NCI-H1105 treated with DMSO at 0.1 percent for 48 hours (cell line): ENCODE measurements around the gene KCTD18.

Experiments used
- DNase-seq: peaks from one replicate; lab custom pipeline; 2025; lab: John Stamatoyannopoulos, UW

The KCTD18 gene

DNA sequence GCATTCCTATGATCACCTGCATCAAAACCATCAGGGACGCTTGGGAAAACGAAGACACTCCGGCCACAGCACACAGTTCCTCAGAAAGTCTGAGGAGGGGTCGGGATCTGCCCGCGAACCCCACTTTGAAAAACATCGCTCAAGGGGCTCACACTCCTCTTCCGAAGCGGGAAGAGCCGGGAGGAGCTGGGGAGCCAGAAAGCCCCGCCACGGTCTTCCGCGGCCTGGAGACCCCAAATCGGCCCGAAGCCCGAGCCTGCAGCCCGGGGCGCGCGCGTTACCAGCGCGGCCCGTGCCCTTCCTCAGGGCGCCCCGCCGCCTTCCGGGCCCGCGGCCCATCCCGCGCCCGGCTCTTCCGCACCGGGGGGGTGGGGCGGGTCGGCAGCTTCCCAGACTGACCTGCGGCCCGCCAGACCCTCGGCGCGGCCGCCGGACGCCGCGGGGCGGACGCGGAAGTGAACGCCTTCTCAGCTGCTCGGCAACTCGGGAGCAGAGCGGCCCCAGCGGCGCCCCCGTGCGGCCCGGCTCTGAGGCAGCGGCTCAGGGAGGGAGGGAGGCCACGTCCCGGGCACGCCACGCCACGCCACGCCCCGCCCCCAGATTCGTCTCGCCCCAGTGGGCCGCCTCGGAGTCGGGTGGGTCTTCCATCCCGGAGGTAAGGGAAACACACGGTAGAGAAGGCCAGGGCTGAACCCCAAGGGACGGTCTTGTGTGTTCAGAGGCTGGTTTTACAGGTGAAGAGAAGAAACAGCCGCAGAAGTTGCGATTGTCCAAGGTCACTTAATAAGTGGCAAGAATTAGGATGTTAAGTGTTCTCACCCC lies at the start of gene KCTD18:
Gene KCTD18 (minus strand): TSS at position 457 of the 822 bp plus-strand sequence. CDS start 3,052 bp downstream, outside the sequence.
- peak; percentile 79 for DNase-seq

DNA sequence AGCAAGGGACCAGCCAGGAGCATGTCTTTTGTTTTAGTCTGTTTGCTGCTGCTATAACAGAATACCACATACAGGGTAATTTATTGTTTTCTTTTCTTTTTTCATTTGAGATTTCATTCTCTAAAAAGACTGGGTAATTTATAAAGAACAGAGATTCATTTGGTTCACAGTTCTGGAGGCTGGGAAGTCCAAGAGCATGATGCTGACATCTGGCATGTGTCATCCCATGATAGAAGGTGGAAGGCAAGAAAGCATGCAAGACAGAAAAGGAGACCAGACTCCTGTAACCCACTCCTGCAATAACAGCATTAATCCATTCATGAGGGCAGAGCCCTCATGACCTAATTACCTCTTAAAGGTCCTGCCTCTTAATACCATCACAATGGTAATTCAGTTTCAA lies 30.9 kb upstream of the KCTD18 start:
- no peak for DNase-seq

DNA sequence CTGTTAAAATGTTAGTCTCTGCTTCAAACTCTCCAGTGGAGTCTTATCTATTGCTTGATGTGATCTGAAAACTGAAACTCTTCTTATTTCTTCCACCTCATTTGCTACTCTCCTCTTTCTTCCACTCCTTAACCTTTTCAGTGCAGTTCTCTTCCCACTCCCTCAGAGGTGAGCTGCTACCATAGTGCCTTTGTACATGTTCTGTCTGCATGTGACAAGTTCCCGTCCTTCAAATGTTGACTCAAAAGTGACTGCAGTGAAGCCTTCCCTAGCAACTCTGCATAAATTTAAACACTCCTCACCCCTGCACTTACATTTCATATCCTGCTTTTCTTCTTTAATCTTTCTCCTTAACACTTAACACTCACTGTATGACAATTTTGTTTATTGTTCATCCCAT lies 28.3 kb upstream of the KCTD18 start:
- no peak for DNase-seq

DNA sequence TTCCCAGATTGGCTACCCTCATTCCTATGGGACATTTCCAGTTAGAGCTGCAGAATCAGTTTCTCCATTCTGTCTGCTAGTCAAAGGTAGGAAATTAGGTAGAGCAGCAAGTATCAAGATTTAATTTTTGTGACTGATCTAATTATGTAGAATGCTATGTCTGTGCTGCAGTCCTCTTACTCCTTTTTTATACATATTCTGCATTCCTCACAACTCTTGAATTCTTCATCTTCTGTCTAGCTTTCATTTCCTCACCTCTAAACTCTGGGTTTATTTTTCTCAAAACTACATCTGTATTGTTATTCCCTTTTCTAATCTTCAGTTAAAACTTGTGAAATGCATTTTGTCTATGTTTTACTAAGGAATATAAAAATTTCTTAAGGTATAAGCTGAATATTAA lies 24.7 kb upstream of the KCTD18 start:
- DNase-seq = no peak

DNA sequence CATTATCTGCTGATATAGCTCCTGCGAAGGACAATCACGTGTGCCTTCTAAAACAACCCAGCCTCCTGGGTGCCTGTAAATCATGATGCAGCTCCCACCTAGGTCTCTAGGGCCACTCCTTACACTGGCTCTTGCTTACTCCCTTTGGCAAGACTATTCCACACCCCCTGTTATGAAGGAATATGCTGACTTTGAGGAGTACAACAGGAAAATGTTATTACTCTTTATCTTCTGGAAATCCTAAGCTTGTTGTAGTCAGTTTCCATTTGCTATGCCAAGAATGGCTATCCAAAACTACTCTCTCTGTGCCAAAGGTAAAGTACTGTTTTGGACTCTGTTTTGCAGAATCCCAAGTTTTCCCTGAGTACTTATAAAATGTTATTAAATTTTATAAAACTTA lies 23.9 kb upstream of the KCTD18 start:
- DNase-seq = no peak

DNA sequence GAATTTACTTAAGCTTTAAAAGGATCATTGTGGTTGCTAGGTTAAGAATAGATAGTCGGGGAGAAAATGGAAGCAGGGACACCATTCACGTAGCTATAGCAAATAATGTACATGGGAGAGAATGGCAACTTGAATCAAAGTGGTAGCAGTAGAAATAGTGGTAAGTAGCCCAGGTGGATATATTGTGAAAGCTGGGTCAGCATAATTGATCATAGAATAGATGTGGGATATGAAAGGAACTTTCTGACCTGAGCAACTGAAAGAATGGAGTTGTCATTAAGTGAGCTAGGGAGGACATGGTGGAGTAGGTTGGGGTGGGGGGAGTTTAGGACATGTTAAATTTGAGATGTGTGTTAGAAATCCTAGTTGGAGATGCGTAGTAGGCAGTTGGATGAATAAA lies 18.4 kb upstream of the KCTD18 start:
- DNase-seq = no peak

DNA sequence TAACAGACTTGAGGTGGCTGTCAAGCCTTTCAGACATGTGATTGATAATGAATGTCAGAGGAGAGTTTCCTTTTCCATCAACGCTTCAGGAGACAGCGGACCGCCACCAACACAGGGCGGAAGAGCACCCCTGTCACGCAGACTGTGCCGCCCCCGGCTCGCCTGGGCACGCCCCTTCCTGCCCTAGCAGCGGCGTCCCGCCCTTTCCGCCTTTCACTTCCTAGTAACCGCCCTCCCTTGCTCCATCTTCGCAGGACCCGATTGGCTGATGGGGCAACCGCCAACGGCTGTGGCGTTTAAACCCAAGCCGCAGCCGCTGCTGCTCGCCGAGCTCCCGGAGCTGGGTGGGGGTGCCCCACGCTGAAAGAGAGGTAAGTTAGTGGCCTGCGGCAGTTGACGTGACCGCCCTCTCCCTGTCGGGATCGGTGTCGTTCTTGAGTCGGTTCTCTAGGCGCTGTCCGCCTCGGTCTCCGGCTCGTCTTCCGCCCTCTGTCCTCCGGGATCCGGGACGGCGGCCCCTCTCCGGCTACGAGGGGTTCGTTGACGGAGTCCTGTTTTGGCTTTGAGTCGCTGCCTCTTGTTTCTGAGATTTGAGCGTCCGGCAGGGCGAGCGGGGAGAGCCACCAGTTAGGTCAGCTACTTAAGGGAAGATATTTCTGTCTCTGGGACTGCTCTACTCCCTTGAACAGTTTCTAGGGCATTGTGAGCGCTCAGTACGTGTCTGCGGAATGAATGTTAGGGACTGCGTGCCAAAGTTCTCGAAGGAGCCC lies 16.2 kb upstream of the KCTD18 start, which contains the start of gene SGO2:
Gene SGO2 (plus strand): TSS at position 326 of the 770 bp plus-strand sequence. CDS start 6,769 bp downstream, outside the sequence.
- peak; percentile 88 for DNase-seq

DNA sequence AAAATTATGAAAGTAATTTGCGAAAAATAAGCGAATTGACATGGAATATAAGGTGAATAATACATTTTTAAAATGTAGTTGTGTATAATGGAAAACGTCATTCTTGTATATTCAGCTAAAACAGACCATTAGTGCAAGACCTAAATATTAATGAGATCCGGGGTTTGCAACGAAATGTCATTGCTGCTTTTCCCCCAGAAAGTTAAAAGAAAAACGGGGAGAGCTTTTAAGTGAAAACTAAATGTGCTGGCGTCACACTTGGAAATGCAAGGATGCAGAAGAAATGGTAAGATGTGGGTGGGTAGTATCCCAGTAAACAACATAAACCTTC lies 15.6 kb upstream of the KCTD18 start:
- DNase-seq = no peak

DNA sequence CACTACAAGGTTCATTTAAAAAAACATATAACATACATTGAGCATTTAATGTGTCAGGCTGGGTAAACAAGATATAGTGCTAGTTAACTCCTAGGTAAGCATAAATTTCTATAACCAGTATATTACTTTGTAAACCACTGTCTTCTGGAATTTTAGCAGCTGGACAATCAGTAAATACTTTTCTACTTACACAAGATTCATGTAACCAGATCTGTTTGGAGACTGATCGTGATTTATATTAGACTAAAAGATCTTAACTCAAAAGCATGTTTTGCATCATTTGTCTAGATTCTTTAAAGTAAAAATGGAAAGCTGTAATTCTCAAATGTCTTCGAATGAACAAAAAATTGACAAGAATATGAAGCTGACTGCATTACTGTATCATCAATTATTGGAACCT lies 15.2 kb upstream of the KCTD18 start:
- no peak for DNase-seq

DNA sequence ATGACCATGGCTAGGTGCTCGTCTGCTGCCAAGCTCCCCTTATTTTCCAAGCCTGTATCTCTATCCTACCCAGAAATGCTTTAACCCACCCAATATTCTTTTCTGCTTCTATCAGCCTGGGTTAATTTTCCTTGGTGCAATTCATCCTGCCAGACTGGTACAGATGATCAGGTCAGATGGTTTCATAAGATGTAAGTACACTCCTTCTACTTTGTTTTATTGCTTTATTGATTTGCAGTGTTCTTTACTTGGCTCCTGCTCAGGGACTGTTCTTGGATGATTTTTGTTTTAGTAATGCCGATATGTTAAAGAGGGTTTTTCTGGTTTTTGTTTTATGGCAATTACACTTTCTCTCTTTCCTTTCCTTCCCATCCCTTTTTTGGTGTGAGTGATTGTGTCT lies 13.7 kb upstream of the KCTD18 start:
- no peak for DNase-seq

DNA sequence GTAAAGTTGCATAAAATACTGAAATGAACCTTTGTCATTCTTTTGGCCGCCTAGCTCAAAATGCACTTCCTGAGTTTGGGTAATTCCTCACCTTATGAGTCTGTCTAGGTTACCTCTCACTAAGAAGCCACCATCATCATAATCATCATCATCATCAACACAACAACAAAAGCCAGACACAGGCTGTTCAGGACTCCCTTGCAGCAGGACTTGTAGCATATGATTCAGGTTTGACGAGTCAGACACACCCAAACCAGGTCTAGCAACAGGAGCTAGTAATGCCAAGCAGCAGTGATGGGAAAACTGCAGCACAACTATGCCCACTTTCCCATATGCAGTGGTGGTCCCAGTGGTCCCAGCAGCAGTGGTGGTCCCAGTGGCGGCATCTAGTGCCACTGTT lies 13.3 kb upstream of the KCTD18 start:
- DNase-seq = no peak

DNA sequence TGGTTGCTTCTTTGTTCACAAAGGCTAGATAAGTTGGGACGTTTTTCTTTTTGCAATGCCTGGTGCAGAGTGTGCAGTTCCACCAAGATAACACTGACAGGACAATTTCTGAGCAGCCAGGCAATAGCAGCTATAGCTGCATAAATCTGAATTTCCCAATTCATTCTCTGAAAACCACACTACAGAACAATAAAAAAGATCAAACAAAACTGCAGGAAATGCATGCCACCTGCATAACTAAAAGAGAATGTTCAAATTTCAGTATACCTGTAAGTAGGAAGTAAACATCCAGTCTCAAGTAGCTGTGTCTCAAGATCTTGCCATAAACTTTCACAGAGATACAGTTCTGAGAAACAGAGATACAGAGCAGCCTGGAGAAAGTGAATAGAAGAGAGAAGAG lies 5.3 kb upstream of the KCTD18 start:
- DNase-seq = no peak

DNA sequence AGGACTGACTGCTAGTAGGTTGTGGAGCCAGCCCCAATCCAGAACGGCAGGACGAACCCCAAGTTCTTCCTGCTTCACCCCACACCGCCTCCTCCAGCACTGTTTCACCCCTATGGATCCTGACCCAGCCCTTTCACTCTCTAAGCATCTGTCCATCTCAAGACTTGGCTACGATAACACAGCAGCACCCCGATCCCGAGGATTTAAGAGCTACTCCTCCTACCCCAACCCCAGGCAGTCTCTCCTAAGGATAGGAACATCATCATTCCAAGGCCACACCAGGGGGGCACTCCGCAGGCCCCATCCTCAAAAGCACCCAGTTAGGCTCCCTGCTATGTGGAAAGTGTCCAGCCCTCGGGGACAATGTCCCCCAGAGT lies 645 bp downstream of the KCTD18 start:
- no peak for DNase-seq

DNA sequence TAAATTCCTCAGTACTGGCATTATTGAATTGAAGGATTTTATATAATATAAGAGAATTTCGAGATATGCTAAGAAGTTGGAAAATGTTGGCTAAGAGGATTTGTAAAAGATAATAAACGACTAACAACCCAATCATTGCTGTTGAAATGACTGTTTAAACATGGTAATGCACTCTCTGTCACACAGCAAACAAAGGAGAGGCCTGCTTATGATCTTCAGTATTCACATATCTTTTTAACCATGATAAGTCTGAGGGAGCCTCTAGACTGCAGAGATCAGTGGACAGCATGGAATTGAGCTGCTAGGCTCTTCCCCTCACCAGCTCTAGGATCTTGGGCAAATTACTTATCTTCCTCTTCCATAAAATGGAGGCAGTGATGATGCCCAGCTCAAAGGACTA lies 2.7 kb downstream of the KCTD18 start:
- DNase-seq = no peak

DNA sequence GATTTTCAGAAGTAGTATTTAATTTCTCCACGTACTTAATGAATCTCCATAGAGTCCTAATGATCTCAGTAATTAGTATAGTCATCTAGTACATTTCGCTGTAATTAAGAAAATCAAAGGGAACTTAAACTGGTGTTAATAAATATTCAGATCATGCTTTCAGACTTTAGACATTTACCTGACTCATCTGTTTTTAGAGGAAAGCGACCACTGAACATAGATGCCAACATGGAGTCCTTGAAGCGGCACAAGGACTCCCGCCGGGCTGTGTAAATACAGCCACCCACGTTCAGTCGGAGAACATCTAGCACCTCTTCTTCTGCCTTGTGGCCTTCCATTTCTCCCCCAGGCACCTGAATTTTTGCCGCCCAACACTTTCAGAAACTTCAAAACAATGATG lies 3.2 kb downstream of the KCTD18 start:
- no peak for DNase-seq

DNA sequence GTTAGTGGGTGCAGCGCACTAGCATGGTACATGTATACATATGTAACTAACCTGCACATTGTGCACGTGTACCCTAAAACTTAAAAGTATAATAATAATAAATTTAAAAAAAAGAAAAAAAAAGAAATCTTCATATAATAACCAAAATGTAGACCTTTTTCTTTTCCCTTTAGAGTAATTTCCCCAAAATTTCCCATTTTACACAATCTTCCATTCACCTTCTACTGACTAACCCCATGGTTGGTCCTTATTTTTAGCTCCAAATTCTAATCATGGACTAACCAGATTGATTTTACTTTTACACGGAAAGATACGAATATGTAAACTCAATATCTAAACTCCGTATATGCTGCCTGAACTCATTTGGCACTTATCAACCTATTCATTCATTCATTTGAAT lies 7.7 kb downstream of the KCTD18 start:
- DNase-seq = no peak

DNA sequence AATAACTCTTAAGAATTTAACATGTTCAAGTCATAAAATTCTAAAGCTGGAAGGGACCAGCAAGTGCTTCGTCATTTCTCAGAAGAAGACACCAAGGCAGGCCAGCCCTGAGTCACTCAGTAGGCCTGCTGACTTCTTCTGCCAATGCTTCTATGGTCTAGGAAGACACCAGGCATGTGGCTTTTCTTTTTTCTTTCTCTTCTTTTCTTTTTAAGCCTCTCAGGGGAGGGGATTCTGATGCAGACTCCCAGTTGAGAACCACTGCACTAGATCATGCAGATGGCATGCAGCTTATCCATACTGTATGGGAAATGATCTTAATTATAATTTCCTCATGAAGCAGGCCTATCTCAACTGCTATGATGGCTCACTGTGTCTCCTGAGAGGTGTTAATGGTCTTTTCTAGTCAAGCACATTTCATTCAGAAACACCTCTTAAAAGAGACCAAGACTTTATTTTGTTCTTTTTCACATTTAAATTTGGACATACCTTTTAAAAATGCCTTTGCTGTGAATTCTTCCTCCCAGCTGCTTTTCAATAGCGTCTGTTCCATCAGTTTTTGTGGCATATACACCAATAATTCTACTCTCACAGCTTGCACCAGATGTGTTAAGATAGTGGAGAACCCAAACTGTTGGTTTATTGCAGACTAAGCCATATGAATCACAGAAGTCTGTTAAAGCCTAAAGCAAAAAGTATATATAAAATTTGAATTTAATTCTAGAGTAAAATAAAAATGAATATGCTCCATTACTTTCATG lies 11.3 kb downstream of the KCTD18 start:
- DNase-seq = no peak

DNA sequence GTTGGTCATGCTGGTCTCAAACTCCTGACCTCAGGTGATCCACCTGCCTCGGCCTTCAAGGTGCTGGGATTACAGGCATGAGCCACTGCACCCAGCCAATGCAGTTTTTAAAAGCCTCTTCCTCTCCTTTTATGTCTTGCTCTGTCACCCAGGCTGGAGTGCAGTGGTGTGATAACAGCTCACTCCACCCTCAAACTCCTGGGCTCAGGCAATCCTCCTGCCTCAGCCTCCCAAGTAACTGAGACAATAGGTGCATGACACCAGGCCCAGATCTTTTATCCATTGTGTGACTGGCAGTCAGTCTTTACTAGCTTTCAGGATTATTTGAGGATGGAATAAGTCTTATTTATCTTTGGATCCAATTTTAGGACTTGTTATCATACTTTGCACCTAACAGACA lies 13.2 kb downstream of the KCTD18 start:
- no peak for DNase-seq

DNA sequence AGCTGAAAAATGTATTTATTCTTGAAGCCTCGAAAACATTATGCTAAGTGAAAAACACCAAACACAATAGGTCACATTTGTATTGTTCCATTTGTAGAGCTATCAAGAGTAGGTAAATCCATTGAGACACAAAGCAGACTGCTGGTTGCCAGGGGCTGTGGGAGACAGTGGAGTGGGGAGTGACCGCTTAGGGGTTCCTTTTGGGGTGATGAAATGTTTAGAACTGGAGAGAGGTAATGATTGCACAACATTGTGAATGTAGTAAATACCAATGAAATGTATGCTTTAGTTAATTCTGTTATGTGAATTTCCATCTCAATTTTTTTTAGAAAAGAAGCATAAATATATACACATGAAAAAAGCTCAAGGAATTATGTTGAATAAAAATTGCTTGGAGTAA lies 15.8 kb downstream of the KCTD18 start:
- no peak for DNase-seq

DNA sequence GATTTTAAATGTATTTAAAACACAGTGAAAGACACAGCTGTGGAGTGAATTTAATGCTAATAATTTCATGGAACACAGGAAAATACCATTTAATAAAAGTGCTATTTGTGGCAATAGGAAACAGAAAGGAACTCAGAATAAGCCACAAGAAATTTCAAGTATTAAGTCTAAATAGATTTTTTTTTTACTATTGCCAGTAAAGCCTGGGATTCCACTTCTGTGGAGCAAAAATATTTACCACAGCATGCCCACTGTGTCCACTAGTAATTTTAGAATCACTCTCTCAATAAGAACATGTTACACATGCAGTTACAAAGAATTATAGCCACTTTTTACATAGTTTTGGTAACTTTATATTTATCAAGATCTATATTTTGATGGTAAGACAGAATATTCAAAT lies 17.2 kb downstream of the KCTD18 start:
- no peak for DNase-seq

DNA sequence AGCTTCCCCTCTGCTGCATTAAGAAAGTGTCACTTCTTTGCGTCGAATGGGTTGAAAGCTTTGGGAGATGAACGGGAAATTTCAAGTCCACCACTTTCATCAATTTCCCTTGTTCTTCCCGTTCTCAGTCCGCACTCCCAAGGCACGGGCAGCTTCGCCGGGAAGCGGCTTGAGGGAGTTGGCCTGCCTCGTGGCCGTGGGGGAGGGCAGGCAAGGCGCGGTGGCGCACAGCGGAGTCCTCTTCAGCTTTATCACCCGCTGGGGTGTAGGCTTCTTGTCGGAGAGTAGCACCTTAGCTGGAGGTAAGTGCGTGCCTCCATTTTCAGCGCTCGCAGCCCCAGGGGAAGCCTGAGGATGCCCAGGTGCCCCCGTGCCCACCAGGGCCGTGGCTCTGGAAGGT lies 19.9 kb downstream of the KCTD18 start:
- no peak for DNase-seq

DNA sequence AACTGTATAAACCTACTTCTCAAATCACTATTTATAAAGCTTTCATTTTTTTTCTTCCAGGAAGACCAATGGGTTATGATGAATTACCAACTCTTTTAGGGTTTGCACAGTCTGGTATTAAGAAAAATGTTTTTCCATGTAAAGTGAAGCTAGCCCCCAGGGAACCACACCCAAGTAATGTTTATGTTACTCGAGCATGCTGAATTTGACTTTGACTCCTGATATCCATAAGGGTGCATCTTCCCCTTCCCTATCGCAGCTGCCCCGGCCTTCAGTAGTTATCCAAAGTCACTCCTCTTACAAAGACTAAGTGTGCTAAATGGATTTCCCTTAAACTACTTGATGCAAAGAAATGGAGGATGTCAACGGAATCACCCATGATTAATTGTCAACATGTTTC lies 21.7 kb downstream of the KCTD18 start:
- DNase-seq = no peak

DNA sequence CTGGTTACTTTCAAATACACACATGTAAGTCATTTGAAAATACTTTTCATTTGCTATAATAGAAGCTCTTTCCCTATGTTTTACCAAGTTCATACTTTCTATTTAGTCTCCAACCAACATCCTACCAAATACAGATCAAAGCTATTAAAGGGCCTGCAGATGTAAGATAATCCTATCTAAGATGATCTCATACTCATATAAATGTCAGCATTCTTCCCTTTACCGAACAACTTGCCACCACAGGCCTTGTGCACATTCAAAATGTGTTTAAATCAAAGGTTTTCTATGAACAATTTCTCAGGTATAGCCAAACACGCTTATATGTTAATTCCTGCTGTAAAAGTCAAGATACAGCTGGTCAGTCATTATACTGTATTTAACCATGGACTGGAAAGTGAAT lies 23.3 kb downstream of the KCTD18 start:
- no peak for DNase-seq
